Adrenal gland (tissue), 12 donors: ENCODE results near the gene METTL16. TPM values are rescaled to one million over a fixed set of nuclear protein-coding genes. Genes with fewer than 3 reads are reported as not detected.

Experiments used
- DNase-seq, 7 donors: peaks; one replicate each; pipeline ENCODE4 v3.0.0-alpha.2; 2019 to 2020
- H3K27ac ChIP-seq, 5 donors: fragments of 200-600 bp; sonication (generic) in 4 of 5; 1 replicate in 3 of 5; 2 replicates in 2 of 5; pipeline versions ENCODE4 v1.5.1 to v1.8.0; 2016 to 2020; ENCODE audit warnings: mild to moderate bottlenecking in 1 of 5
- H3K27me3 ChIP-seq: fragments of 200-600 bp; 2 replicates; pipeline ENCODE4 v1.8.0; 2021
- H3K36me3 ChIP-seq, 2 donors: fragments of 200-600 bp; replicated peaks in 1 of 2; 1 replicate in 1 of 2; 2 replicates in 1 of 2; pipeline versions ENCODE4 v1.5.1 to v1.8.0; 2018 to 2022
- H3K4me1 ChIP-seq, 2 donors: fragments of 200-600 bp; replicated peaks in 1 of 2; 1 replicate in 1 of 2; 2 replicates in 1 of 2; pipeline versions ENCODE4 v1.5.1 to v1.8.0; 2018 to 2021
- H3K4me3 ChIP-seq, 4 donors: fragments of 200-600 bp; sonication (generic) in 3 of 4; one replicate each; pipeline ENCODE4 v1.5.1; 2016 to 2018
- H3K9me3 ChIP-seq, 3 donors: fragments of 200-600 bp; sonication (generic) in 1 of 3; replicated peaks in 1 of 3; 1 replicate in 2 of 3; 2 replicates in 1 of 3; pipeline versions ENCODE4 v1.5.1 to v1.8.0; 2016 to 2021
- POLR2A ChIP-seq, 2 donors: fragments of 450-650 bp; IDR thresholded peaks; one replicate each; pipeline ENCODE4 v1.6.1; 2017; ENCODE audit warnings: antibody characterized with exemption in 2 of 2, mild to moderate bottlenecking in 2 of 2, moderate library complexity in 1 of 2
- WGBS, 4 donors: extraction: QIAGEN DNeasy Blood & Tissue Kit in 2 of 4; methylation state at CpG; one replicate each; pipeline versions ENCODE4 v1.1.5 to v1.1.7; 2013 to 2017; 5-methylcytosine and 5-hydroxymethylcytosine counted together
- intact Hi-C, 2 donors: fragments of 100-400 bp; cut with DNase I; formaldehyde crosslinking; loops; one replicate each; pipeline versions ENCODE4 v1.14.1 to v1.15.0; 2022 to 2023
- polyA plus RNA-seq, 3 donors: library from polyadenylated mRNA; stranded (reverse); fragments of 200-250 nt in 2 of 3; fragments of 350-450 nt in 1 of 3; fragmentation: Illumina TruSeq in 1 of 3; extraction: RNeasy Lipid Tissue Mini Kit (QIAGEN cat#74804) in 1 of 3; gene quantifications; one replicate each; pipeline ENCODE4 v1.2.3, GENCODE V29; 2013 to 2014
- total RNA-seq, 9 donors: library from RNA; depleted of rRNA in 4 of 9; stranded (reverse); fragments of >200 nt in 4 of 9; fragments of 120-200 nt in 1 of 9; fragmentation: NEBNext Ultra II Directional in 1 of 9; extraction: Animal tissue kit (Norgen Biotek cat#: 25700) in 1 of 9; gene quantifications; one replicate each; pipeline versions ENCODE4 v1.1.0 to v1.2.4, GENCODE V29; 2013 to 2023
- TF ChIP-seq, protein P1 (sequence below), 6 experiments: fragments of 450-650 bp in 4 of 6; fragments of 200-600 bp in 2 of 6; sonication (generic) in 1 of 6; IDR thresholded peaks; 1 replicate in 5 of 6; 2 replicates in 1 of 6; pipeline versions ENCODE4 v1.5.1 to v1.8.0; 2016 to 2021; ENCODE audit warnings: antibody characterized with exemption in 6 of 6, mild to moderate bottlenecking in 2 of 6, moderate library complexity in 1 of 6
- donor health status: healthy with polysubstance abuse.
- donor health status: Bipolar disorder and iron deficiency.
- donor health status: DM: yes; HTN: yes; CAD: no.
- donor health status: DM: no; HTN: no; CAD: no.
- donor health status: DM: no; HTN: no; CAD: no.
- donor health status: DM: yes; HTN: yes; CAD: no.

METTL16 gene
- total and polyA plus RNA-seq, 12 donors, result 15.3 to 94.7 (median 33.2) TPM

DNA sequence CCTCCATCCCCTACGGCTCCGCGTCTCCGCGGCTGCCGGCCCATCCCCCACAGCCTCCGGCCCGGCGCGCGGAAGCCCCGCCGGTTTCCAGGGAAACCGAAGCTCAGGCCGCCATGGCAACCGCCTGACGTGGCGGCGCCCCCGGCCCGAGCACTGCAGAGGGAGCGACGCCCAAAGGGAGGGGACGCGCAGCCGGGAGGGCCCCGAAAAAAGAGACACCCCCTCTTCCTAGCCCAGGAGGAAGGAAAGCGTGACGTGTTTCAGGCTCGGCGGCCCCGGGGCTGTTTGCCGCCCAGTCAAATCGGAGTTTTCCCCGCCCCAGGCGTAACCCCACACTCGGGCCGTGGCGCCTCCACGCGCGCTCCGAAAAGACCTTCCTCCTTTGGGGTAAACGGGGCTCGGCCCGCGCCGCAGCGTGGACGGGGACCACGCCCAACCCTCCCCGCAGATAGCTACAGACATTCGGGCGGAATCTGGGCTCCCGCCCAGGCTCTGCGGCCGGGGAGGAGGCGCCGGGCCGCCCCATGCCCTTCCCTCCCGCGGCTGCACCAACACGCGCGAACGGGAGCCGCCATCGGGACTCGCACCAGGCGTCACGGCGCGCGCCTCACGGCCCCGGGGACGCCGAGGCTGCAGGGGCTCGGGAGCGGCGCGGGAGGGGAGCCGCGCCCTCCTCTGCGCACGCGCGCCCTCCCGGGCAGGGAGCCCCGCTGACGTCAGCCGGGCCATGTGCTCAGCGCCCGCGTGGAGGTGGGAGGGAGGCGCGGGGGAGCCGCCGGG, 118.3 kb downstream of the METTL16 start:
- Histone ChIP-seq H3K36me3 (no peaks in the 10 kb centered on the region), H3K27ac (peak overlapping the region; percentile 93 to 99 (median 98)), H3K4me1 (peaks cover 48 to 70% of the 10 kb centered on the region in 2 donors), H3K4me3 (peak overlapping the region; percentile 4 to 74 (median 68)), H3K27me3 (no peaks in the 10 kb centered on the region), H3K9me3 (no peaks in the 10 kb centered on the region)
- 0% methylated on average over 3 to 97 of the region's 99 CpGs; no CpG with 5 or more reads in 1 of the 4 donors for WGBS, 4 donors
- TF ChIP-seq, protein P1, sequence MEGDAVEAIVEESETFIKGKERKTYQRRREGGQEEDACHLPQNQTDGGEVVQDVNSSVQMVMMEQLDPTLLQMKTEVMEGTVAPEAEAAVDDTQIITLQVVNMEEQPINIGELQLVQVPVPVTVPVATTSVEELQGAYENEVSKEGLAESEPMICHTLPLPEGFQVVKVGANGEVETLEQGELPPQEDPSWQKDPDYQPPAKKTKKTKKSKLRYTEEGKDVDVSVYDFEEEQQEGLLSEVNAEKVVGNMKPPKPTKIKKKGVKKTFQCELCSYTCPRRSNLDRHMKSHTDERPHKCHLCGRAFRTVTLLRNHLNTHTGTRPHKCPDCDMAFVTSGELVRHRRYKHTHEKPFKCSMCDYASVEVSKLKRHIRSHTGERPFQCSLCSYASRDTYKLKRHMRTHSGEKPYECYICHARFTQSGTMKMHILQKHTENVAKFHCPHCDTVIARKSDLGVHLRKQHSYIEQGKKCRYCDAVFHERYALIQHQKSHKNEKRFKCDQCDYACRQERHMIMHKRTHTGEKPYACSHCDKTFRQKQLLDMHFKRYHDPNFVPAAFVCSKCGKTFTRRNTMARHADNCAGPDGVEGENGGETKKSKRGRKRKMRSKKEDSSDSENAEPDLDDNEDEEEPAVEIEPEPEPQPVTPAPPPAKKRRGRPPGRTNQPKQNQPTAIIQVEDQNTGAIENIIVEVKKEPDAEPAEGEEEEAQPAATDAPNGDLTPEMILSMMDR (IDR thresholded peaks at IDR 0.05), result no peak
- TF ChIP-seq POLR2A (IDR thresholded peaks at IDR 0.05), result peak; percentile 71 to 76
- peak; percentile 88 to 94 (median 91) for DNase-seq
- intact Hi-C loops, result no loop called here

DNA sequence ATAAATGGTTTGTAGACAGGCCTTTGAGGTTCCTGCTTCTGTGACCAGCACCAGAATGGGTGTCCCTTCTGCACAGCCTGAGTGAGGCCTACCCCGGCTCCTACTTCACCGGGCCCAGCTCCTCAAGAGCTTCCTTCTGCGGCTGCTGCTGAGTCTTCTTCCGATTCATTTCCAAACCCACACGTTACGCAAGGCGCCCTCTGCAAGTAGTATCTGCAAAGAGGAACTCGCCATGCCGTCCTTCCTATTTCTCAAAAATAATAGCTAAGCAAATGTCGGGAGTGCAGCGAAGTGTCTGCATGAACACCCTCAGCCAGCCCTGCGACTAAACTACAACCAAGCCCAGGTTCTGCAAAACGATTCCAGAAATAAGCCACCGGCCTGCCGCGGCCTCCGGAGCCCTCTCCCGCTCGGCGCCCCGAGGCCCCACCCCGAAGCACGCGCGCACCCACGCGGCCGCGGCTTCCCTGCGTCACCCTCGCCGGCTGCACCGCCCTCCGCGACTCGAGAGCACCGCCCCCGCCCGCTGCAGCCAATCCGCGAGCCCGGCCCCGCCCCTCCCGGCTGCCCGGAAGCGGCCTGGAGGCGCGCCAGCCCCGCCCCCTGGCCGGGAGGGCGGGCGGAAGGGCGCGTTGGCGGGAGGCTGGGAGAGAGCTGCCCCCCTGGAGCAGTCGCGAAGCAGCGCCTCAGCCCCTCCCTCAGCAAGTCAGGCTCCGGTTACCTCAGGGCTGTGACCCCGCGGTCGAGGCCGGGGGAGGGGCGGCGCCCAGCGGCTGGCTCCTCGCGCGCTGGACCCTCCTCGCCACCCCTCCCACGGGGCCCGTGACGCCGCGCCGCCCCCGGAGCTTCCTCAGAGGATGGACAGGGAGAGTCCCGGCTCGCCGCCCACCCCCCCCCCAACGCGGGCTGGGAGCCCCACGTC, 119.2 kb downstream of the METTL16 start:
- H3K27ac ChIP-seq, result peak overlapping the region; percentile 93 to 99 (median 98)
- no peaks in the 10 kb centered on the region for H3K27me3 ChIP-seq
- peak; percentile 94 to 98 (median 96) for DNase-seq
- 0 to 1% (median 0%) methylated on average over 17 to 79 of the region's 83 CpGs for WGBS, 4 donors
- H3K9me3 ChIP-seq, result no peaks in the 10 kb centered on the region
- peak overlapping the region in 2 of 4 donors; percentile 71 to 74 for H3K4me3 ChIP-seq
- intact Hi-C loops, result no loop called here
- peak; percentile 76 to 84 for TF ChIP-seq POLR2A (IDR thresholded peaks at IDR 0.05)
- TF ChIP-seq, protein P1 (IDR thresholded peaks at IDR 0.05), result no peak
- peaks cover 0 to 6% of the 10 kb centered on the region in 2 donors for H3K36me3 ChIP-seq
- H3K4me1 ChIP-seq, result peaks cover 41 to 61% of the 10 kb centered on the region in 2 donors

DNA sequence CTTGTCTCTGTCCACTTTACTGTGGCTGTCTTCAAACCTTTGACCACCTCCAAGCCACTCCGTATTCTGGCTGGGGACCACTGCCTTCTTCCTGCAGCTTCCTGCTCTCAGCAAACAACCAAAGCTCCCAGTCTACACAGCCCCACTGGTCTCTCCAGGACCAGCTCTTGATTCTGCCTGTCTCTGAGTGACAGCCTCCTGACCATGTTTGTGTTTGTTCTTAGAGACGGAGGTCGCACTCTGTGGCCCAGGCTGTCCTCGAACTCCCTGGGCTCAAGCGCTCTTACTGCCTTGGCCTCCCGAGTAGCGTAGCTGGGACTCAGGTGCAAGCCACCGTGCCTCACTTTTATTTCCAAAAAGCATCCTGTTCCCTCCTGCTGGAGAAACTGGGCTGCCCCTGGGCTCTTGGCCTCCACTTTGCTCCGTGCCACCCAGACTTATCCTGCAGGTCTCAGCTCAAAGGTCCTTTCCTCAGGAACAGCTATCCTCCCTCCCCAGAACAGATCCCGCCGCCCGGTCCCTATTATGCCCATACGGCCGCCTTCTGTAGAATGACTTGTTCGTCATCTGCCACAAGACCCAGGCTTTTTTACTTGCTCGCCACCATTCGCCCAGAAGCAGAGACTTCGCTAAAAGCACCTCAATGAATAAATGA, 120.0 kb downstream of the METTL16 start:
- Histone ChIP-seq H3K27ac (peak overlapping the region; percentile 80 to 99 (median 97)), H3K9me3 (no peaks in the 10 kb centered on the region), H3K4me3 (peak overlapping the region in 1 of 4 donors; percentile 37), H3K4me1 (peaks cover 36 to 53% of the 10 kb centered on the region in 2 donors), H3K27me3 (no peaks in the 10 kb centered on the region), H3K36me3 (peaks cover 0 to 14% of the 10 kb centered on the region in 2 donors)
- WGBS, 4 donors, result 61 to 69% (median 67%) methylated on average over 14 to 18 of the region's 18 CpGs
- TF ChIP-seq, protein P1 (IDR thresholded peaks at IDR 0.05), result no peak
- TF ChIP-seq POLR2A (IDR thresholded peaks at IDR 0.05), result no peak
- no peak for DNase-seq
- intact Hi-C loops, result loop anchor here in 1 of 2 donors (2.0 kb wide), 1 partner anchor 21 kb away; no protein-coding TSS in a partner anchor
